Stimulated activated CD4-positive, alpha-beta T cell treated with anti-CD3 and anti-CD28 coated beads, Interleukin-4, amount 100 ng/mL, for 4 hours (primary cell): ENCODE measurements around the gene ASB13.
"Not testable (repeated sequence)": the region's sequence is repeated elsewhere in the genome, so short reads cannot be mapped to it uniquely, and the experiment has no call there.

Source experiments
- DNase-seq, 2 experiments: peaks; one replicate each; pipeline ENCODE4 v3.0.0-alpha.2; 2020

ASB13 gene

DNA sequence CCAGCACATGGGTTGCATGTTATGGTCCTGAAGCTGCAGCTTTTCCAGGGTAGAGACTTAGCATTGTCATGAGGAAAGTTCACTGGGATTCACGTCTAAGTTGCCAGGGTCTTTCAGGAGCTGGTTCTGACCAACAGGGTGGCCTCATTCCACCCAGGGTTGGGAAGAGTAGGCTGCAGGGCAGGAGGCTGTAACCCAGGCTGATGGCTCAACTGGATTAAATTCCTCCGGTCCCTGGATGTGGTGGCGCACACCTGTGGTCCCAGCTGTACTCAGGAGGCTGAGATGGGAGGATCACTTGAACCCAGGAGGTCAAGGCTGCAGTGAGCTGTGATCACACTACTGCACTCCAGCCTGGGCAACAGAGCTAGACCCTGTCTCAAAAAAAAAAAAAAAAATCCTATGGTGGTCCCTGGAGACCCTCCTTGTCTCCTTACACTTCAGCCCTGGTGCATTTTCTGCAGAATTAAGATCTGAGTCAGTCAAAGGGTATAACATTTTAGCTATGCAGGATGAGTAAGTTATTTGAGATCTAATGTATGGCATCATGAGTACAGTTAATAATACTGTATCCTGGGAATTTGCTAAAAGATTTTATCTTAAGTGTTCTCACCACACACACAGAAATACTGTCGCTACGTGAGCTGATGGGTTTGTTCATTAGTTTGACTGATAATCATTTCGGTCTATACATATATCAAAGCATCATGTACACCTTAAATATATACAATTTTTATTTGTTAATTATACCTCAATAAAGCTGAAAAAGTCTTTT is 44.0 kb downstream of the ASB13 start:
- DNase-seq = no peak

DNA sequence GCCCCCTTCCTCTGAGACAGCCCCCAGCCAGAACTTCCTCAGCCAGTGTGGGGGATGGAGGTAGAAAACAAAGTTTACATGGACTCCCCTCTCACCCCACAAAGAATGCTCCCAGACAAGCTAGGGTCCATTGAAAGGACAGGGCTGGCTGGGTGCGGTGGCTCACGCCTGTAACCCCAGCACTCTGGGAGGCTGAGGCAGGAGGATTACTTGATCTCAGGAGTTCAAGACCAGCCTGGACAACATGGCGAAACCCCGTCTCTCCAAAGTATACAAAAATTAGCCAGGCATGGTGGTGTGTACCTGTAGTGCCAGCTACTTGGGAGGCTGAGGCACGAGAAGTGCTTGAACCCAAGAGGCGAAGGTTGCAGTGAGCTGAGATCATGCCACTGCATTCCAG is 45.0 kb downstream of the ASB13 start:
- DNase-seq = not testable (repeated sequence)

DNA sequence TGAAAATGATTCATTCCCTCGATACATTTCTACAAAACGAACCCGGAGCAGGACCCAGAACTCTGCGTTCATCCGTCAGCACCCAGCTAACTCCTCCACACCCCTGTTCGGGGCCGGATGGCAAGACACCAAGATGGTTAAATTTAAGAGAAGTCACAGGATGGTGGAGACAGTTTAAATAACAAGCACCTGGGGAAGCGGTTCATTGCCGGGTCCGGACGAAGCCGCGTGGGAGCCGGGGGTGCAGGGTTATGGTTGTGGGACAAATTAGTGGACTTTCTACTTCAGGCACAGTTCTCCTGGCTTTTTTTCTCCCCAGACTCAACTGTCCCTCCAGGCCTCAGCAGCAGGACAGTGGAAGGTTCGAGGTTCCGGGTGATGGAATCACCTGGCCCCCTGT is 45.4 kb downstream of the ASB13 start:
- DNase-seq = no peak

DNA sequence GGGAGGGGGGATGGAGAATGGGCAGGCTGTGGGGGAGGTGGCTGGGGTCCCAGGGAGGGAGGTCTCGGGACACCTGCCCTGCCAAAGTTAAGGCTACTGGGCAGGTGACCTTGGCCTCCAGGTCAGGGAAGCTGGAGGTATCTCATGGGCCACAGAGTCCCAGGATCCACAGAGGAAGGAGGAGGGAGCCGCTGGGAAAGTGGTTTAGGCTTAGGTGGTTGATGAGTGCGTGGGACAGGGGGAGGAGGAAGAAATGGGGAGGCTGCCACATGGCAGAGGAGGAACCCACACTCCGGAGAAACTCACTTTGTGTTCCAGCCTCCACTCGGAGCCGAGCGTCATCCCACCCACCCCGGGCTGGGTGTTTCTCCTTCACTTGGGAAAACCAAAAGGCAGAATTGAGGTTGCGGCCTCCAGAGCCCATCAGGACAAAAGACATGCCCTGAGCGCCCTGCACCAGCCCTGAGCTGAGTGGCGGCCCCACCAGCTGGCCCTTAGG is 46.1 kb downstream of the ASB13 start:
- DNase-seq = no peak

DNA sequence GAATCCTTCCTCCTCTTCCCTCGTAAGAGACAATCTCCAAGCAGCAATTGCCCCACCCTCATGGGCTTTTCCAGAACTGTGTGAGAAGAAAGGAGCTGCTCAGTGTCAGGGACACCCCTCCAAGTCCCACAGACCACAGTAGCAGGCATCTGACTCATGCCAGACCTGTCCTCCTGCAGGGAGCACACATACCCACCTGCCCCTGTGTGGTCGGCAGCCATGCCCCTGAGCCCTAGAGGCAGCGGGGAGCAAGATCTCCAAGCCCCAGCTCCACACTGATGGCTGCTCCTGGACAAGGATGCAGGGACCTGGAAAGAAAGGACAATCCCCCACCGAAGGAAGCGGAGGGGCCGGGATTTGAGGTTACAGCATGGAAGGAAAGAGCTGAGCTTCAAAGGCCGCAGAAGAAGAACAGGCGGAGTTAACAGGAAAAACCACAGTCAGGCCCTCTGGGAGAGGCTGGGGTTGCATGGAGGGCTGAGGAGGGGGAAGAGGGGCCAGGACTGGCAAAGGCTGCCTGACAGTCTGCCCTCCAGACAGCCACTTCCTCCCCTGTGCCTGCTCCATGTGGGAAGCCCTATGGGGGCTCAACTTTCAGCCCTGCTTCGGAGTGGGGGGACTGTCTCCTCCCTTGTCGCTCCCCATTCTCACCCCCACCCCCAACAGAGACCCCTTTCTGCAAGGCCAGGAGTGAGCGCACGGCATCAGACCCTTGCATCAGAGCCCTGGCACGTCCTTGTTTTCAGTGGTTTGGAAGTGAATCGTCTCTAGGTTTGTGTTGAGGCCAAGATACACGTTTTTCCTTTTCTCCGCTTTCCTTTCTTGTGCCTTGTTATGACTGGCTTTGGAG is 46.8 kb downstream of the ASB13 start:
- no peak for DNase-seq

DNA sequence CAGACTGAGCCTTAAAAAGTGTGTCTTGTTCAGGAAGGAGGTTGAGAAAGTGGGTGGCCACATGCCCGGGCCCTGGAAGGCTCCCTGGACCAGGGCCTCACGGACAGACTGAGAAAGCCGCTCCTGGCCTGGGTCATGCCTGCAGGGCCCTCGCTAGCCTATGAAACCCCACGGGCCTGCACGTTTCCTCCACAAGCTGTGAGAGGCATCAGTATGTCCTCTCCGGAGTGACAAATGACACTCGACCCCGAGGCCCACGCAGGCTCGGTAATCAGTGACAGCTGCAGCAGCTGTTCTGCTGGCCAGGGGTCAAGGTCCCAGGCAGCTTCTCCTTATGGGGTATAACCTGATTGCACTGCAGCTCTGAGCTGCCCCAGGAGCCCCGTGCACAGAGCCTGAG is 47.6 kb downstream of the ASB13 start:
- DNase-seq = no peak

DNA sequence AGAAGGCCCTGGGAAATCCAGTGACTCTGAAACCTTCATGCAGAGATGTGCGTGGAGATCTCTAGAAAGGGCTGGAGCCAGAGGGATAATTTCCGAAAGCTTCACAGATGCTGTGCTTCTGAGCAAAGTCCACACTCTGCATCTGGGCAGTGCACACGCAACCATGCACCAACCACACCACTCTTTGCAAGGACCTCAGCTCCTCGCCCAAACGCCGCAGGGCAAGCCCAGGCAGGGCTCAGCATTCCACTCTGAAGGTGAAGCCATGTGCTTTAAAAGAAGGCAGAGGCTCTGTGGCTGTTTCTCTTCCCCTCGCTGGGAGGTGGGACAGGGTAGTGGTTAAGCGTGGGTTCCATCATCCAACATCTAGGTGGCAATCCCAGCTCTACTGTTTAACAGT is 48.4 kb downstream of the ASB13 start:
- no peak for DNase-seq

DNA sequence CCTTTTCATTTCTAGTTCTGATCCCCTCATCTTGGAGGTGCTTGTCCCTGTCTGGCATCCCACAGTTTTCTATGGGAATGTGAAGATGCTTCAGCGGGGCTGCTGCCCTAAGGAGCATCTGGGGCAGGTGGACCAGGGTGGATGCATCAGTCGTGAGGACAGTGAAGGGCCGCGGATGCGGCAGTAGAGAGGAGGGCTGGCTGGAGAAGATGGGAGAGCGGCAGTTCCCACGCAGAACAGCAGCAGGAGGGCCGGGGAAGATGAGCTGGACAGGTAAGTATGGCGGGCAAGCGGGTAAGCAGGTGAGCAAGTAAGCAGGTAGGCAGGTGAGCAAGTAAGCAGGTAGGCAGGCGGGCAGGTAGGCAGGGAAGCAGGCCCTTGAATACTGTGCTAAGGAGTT is 48.9 kb downstream of the ASB13 start:
- no peak for DNase-seq

DNA sequence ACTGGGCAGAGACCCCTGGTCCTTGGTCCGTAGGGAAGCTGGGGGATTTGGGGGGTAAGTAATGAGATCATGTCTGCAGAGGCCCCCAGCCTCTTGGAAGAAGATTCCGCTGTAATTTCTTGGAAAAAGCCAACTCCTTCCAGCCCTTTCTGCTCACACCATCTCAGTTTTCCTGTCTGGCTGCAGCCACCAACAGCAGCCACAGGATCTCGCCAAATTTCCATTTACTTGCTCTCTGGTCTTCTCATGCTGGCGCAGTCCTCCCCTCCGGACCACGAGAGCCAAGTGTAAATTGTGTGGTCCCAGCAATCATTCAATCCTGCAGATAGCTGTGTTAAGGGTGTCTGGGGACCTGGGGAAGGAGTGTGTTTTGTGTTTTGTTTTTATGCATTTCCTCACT is 49.6 kb downstream of the ASB13 start:
- DNase-seq = no peak

DNA sequence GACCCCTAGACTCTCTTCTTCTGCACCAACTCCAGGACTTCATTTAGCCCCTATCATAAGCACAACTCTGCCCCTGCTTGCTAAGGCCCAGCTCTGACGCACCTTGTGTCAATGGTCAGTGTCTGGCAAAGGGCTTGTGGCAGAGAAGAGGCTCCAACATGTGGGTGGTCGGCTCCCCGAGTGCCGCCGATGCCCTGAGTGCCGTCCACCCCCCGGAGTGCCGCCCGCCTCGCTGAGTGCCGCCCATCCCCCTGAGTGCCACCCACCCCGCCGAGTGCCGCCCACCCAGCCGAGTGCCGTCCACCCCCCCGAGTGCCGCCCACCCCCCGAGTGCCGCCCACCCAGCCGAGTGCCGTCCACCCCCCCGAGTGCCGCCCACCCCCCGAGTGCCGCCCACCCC is 50.3 kb downstream of the ASB13 start:
- no peak for DNase-seq

DNA sequence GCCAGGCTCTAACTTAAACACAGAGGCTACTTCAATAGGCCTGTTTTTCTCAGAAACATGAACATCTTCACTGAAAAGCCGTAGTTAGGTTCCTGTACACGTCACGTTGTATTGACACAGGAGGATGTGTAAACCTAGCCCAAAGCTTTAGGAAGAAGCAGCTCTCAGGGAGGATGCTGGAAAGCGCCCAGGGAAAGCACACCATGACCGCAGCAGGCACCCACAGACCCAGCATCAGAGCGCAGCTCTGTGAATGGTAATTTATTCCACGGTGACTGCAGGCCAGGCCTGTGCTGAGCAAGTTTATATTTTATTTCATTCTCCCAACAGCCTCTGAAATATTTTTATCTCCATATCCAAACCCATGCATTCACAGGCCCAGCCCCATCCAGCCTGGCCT is 51.1 kb downstream of the ASB13 start:
- DNase-seq = no peak

DNA sequence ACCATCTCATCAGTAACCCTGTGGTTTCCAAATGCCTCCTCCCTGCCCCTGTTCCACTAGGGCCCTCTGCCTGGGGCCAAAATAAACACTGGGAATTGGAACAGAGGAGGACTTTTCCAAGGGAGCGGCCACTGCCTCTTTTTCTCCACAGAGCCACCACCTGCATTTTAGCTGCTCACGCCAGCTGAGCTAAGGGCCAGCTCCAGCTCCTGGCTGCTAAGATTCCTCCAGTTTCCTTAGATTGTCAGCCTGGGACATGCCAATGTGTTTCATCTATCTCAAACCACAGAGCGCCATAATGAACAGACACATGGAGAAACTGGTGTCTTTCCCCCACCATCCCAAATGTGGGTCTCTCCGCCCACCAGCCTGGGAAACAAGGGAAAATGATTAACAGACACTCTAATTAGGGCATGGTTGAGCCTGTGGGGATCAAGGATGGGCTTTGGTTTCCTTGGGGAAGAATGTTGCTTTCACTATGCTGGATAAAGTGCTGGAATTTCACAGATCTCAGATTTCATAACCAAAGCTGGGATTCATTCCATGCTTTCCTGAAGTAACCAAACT is 52.2 kb downstream of the ASB13 start:
- DNase-seq = no peak

DNA sequence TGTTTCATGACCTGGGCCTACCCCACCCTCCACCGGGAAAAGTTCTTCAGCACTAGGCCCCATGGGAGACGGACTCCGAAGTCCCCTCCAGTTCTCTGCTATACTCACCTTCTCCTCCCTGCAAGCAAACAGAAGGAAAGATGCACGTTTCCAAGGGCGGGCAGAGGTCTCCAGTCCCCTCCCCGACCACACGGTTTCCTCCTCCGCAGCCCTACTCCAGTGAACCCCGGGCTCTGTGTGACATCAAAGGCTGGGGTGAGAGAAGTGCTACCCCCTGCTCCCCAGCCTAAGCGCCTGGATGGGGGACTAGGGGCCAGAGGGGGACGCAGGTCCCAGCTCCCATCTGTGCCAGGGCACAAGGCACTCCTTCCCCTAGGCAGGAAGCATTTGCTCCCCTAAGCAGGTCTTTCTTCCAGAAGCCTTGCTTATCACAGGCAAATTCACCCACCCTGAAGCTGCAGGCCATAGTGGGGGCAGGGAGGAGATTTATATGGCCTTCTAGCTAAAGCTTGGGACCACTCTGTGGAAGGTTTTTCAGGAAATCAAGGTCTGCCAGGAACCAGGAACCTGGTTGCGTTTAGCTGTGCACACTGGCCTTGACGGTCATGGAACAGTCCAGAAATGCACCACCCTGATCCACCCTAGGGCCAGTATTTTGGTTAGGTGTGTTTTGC is 52.8 kb downstream of the ASB13 start:
- DNase-seq = no peak

DNA sequence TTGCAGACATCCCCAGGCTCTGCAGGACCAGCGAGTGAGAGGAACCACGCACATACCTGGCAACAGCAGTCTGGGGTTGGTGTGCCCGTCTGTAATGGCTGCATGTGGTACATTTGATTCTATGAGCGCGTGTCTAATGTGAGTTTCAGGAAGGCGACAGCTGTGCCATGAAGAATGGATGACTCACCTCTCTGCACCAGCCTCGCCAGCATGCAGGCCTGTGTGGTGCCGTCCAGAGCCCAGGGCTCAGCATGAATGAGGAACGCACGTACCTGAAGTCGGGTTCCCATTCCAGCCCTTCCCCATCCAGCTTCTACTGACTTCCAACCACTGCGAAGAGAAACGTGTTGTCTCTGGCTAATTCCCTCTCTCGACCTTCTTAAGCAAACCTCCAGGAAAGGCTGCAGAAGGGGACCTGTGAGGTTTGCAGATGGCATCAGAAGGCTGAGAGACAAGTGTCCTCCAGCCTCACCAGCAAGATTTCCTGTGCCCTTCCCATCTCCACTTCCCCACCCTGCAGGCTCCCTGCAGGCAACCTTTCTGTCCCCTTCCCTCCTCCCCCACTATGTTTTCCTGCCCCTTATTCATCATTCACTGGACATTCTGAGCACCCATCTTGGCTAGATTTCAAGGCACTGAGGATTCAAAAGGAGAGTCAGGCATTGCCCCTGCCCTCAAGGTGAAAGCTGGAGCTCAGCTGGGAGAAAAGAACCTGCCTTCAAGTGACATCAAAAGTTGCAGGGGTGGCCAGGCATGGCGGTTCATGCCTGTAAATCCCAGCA is 54.3 kb downstream of the ASB13 start:
- DNase-seq = no peak

DNA sequence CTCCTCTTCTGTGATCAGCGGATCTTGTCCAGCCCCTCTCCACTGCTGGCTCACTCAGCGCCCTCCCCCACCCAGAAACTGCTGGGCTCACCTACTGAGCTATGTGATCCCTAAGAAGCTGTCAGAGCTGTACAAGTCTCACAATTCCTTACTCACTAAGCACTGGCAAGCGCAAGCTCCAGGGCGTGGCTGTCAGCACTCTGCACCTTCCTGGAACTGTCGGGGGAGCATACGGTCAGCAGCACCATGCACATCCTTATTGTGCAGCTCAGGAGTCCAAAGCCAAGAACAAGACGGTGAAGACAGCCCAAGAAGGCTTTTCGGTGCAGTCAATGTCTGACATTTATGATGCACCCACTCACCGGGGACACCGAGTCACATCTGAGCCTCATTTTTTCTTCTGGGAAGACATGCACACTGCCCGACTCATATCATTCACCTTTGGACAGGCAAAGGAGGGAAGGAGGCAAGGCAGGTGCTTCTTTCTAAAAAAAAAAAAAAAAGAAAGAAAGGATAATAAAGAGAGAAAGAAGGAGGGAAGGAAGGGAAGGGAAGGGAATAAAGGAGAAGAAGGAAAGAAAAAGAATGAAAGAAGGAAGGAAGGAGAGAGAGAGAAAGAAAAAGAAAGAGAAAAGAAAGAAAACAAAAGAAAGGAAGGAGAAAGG is 56.3 kb downstream of the ASB13 start:
- DNase-seq = no peak

DNA sequence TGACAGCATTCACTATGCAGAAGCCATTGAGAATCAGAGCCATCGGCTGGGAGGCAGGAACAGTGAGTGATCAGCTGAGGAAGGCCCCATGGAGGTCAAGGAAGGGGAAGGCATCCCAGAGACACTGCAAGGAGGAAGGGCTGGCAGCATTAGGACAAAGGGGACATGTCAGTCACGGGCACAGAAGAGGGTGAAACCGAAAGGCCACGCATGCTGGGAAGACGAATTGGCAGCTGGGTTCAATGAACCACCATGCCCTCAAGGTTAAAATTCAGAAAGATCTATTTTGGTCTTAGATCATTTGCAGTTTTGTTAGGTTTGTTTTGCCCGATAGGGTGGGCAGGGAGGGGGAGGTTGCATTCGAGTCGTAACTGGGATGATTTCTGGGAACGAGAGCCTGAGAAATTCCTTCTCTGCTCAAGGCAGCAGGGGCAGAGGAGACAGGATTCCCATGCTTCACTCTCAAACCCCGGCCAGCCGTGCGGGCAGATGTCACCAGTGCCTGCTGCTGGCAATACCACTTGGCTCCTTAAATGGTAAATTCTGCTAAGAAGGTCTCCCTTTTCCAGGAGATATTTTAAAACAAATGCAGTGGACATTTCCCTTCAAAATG is 57.7 kb downstream of the ASB13 start:
- no peak for DNase-seq

DNA sequence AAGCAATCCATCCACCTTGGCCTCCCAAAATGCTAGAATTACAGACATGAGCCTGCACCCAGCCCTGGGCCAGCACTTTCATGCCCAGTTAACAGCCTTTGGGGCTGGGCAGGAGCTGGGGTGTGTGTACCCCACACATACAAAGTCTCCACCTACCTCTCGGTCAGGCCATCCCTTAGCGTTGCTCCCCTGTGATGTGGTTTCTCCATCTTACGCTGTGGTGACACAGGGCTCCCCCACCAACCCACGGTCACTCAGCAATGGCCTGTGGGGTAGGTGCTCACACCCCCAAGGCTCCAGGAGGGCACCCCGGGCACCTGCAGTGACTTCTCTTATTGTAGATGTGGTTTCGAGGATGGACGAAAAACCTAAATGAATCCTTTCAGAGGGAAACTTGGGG is 58.8 kb downstream of the ASB13 start:
- DNase-seq = no peak

DNA sequence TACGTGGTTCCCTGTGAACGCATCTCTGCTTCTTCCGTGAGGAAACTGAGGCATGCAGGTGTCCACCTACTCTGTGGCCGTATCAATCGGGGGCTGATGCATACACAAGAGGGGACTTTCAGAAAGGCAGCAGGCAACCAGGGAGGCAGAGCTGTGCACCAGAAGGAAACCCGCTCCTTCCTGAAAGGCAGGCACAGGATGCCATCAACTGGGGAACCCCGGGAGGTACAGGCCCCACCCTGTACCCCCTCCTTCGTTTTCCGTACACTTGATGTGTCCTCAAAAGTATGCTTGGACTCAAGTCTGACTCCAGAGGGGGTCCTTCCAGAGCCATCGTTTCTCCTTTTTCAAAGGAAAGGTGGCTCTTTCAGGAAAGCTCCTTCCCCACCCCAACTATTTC is 59.5 kb downstream of the ASB13 start:
- no peak for DNase-seq

DNA sequence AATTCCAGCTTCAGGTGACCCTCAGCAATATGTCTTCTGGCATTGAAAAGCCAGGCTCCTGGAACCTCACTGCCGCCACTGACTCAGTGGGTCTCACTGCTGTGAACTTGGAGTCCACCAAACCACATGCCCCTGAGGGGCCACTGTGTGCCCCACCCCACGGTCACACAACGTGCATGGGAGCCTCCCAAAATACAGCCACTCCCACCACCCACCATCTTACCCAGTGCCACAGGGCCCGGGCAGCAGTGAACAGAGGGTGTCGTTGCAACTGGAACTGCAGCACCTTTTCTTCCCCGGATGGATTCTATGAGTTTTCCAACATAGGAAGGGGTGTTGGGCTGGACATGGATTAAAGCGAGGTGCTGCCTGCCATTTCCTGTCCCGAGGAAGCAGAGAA is 60.1 kb downstream of the ASB13 start:
- DNase-seq = no peak

DNA sequence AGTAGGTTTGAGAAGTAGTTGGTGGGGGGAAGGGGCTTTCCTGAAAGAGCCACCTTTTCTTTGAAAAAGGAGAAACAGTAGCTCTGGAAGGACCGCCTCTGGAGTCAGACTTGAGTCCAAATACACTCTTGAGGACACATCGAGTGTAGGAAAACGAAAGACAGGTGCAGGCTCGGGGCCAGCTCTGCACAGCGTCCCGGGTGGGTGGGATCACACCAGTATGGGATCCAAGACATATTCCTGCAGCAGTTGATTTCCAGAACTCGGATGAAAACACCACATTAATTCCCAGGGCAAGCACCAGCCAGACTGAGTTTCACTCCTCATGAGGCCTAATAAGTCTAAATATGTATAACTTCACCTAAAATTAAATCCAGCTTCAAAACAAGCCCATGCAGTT is 61.4 kb downstream of the ASB13 start:
- no peak for DNase-seq

DNA sequence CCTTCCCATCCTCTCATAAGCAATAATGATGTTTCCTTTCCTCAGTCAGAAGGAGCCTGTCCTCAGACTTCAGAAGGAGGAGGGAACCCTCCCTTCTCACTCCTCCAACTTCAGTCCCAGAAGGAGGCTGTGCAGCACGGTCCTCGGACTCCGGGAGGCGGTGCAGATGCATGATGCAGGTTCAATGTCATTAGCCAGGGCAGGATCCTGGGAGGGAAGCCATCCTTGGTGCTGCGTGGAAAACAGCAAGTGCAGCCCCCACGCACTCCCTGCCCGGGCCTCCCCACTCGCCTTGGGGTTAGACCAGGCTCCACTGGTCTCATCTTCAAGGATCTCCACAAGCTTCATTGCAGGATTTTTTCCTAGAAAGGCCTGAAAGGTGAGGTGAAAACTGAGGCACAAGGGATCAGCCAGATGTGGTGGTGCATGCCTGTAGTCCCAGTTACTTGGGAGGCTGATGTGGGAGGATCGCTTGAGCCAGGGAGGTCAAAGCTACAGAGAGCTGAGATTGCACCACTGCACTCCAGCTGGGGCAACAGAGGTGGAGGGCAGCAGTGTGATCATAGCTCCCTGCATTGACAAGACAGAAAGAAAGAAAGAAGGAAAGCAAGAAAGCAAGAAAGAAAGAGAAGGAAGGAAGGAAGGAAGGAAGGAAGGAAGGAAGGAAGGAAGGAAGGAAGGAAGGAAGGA is 62.0 kb downstream of the ASB13 start:
- no peak for DNase-seq
